Panc1 (cell line): Measurements from ENCODE around the gene UAP1. TPM values are rescaled to one million over a fixed set of nuclear protein-coding genes. Genes with fewer than 3 reads are reported as not detected.
"Not testable (repeated sequence)": the region's sequence is repeated elsewhere in the genome, so short reads cannot be mapped to it uniquely, and the experiment has no call there.

Experiments
- ATAC-seq: fragments of 200-7000 bp; cut with Tn5 transposase; 2 replicates; pipeline ENCODE4 v1.9.1; 2020; ENCODE audit warnings: mild to moderate bottlenecking, moderate library complexity
- BruUV-seq: library from RNA; stranded (reverse); fragments of 400-500 nt; replicated peaks from 2 replicates; lab custom pipeline; 2021; lab: Mats Ljungman, UMichigan
- CTCF ChIA-PET: fragments of 300-600 bp; sonication (Branson Sonifier 250); formaldehyde crosslinking; loops from one replicate; lab custom pipeline; 2022; ENCODE audit warnings: antibody characterized with exemption; lab: Charles Lee
- POLR2A ChIA-PET: fragments of 300-600 bp; sonication (Branson Sonifier 250); formaldehyde crosslinking; loops from one replicate; lab custom pipeline; 2022; ENCODE audit warnings: antibody characterized with exemption; lab: Charles Lee
- DNase-seq: peaks from one replicate; pipeline ENCODE4 v3.0.0-alpha.2; 2010; ENCODE audit warnings: low read depth, low spot score
- H3K27ac ChIP-seq: 2 replicates; pipeline ENCODE4 v1.5.1; 2011; ENCODE audit warnings: mild to moderate bottlenecking, low read length, inconsistent platforms
- H3K27me3 ChIP-seq: fragments of 200-500 bp; sonication (Bioruptor generic); 2 replicates; pipeline ENCODE4 v1.6.0; 2014; ENCODE audit warnings: low read length, inconsistent platforms; ENCODE audit not compliant: control insufficient read depth, insufficient read depth
- H3K36me3 ChIP-seq: fragments of 200-500 bp; sonication (Bioruptor generic); 2 replicates; pipeline ENCODE4 v1.5.1; 2014; ENCODE audit warnings: inconsistent platforms, mild to moderate bottlenecking, low read length, moderate library complexity; ENCODE audit not compliant: control insufficient read depth, insufficient read depth
- H3K4me1 ChIP-seq: 2 replicates; pipeline ENCODE4 v1.5.1; 2011; ENCODE audit warnings: inconsistent platforms, mild to moderate bottlenecking, low read length, moderate library complexity; ENCODE audit not compliant: control insufficient read depth, insufficient read depth
- H3K4me3 ChIP-seq, 2 experiments: 2 replicates each; pipeline ENCODE4 v1.5.1; 2011 to 2012; ENCODE audit warnings: low read depth in 2 of 2, low read length in 2 of 2, mild to moderate bottlenecking in 2 of 2, inconsistent platforms in 1 of 2, moderate library complexity in 1 of 2
- H3K9me3 ChIP-seq: fragments of 200-500 bp; sonication (Bioruptor generic); 2 replicates; pipeline ENCODE4 v1.5.1; 2014; ENCODE audit warnings: low read depth, mild to moderate bottlenecking, inconsistent platforms, low read length, moderate library complexity; ENCODE audit not compliant: control insufficient read depth, insufficient read depth
- CTCF ChIP-seq: fragments of 450-650 bp; IDR thresholded peaks from 2 replicates; pipeline ENCODE4 v1.5.1; 2017; ENCODE audit warnings: mild to moderate bottlenecking
- POLR2AphosphoS5 ChIP-seq: IDR thresholded peaks from 2 replicates; pipeline ENCODE4 v1.6.1; 2012; ENCODE audit warnings: mild to moderate bottlenecking, low read depth, low read length, moderate library complexity
- REST ChIP-seq, 2 experiments: IDR thresholded peaks; 2 replicates each; pipeline ENCODE4 v1.6.1; 2011 to 2012; ENCODE audit warnings: low read depth in 2 of 2, control low read depth in 1 of 2, low read length in 1 of 2, mild to moderate bottlenecking in 1 of 2, moderate library complexity in 1 of 2; ENCODE audit not compliant: insufficient read depth in 1 of 2
- SIN3A ChIP-seq: IDR thresholded peaks from 2 replicates; pipeline ENCODE4 v1.6.1; 2012; ENCODE audit warnings: low read depth, mild to moderate bottlenecking, low read length, moderate library complexity, borderline replicate concordance; ENCODE audit not compliant: insufficient read depth
- TCF7L2 ChIP-seq: IDR thresholded peaks from 2 replicates; pipeline ENCODE4 v1.6.1; 2011; ENCODE audit warnings: mild to moderate bottlenecking, low read depth, low read length, inconsistent platforms
- in situ Hi-C: cut with HindIII; loops from 2 replicates; pipeline ENCODE4 v1.10.0; 2016; ENCODE audit warnings: low sequenced_read_pairs, low pct_unique_long_range_greater_than_20kb
- intact Hi-C: fragments of 100-400 bp; cut with micrococcal nuclease; formaldehyde crosslinking; loops from one replicate; pipeline ENCODE4 v1.10.0; 2022; ENCODE audit not compliant: unreplicated experiment
- total RNA-seq: library from RNA; stranded (reverse); gene quantifications from one replicate; pipeline ENCODE4 v1.2.1, GENCODE V29; 2021; ENCODE audit not compliant: unreplicated experiment

UAP1 gene
- total RNA-seq, 1 experiment from 2014 or later, result 97.7 TPM

- CTCF ChIA-PET, result no interaction called here
Measured at GRCh38 chr1:162570718-162571117, 9.2 kb downstream of the UAP1 start.

GRCh38 chr1:162571121-162571520 lies 9.6 kb downstream of the UAP1 start:
- DNase-seq, in situ Hi-C loops, H3K27ac ChIP-seq, POLR2A ChIA-PET, BruUV-seq, H3K4me3 ChIP-seq, CTCF ChIA-PET, ATAC-seq, H3K4me1 ChIP-seq, H3K9me3 ChIP-seq, intact Hi-C loops, H3K27me3 ChIP-seq: not testable (repeated sequence)
- peaks cover 18% of the 10 kb centered on the region; the same call in 1 of the 2 replicates for H3K36me3 ChIP-seq

More at GRCh38 chr1:162570718-162571117, 9.2 kb downstream of the UAP1 start:
- no peaks in the 10 kb centered on the region for H3K27me3 ChIP-seq
- H3K27ac ChIP-seq, result no peak overlapping the region
- peaks cover 18% of the 10 kb centered on the region; the same call in 1 of the 2 replicates for H3K36me3 ChIP-seq
- peaks cover 10% of the 10 kb centered on the region for H3K4me1 ChIP-seq
- no peak for DNase-seq
- intact Hi-C loops, result no loop called here
- TF ChIP-seq TCF7L2 (no peak), CTCF (no peak), REST (IDR thresholded peaks at IDR 0.05; ENCODE audit: insufficient read depth in 1 of 2, low read depth in 2 of 2, low read length in 1 of 2) (no peak), SIN3A (no peak), POLR2AphosphoS5 (no peak)
- in situ Hi-C loops, result no loop called here
- no TSS peak for BruUV-seq
- POLR2A ChIA-PET, result interaction anchor here (0.7 kb wide), 1 partner anchor 832 kb away, joined by 3 read pairs; no protein-coding TSS in a partner anchor
- ATAC-seq, result no peak
- no peak overlapping the region for H3K4me3 ChIP-seq
- no peaks in the 10 kb centered on the region for H3K9me3 ChIP-seq

- POLR2A ChIA-PET, result no interaction called here
- in situ Hi-C loops, result no loop called here
- no peak for DNase-seq
Measured at GRCh38 chr1:162571696-162572095, 10.2 kb downstream of the UAP1 start.

More at GRCh38 chr1:162571696-162572095, 10.2 kb downstream of the UAP1 start:
- ATAC-seq, result no peak
- no TSS peak for BruUV-seq
- TF ChIP-seq CTCF, result no peak
- TF ChIP-seq POLR2AphosphoS5, result no peak
- no peak for TF ChIP-seq REST (IDR thresholded peaks at IDR 0.05; ENCODE audit: insufficient read depth in 1 of 2, low read depth in 2 of 2, low read length in 1 of 2)
- no peak for TF ChIP-seq SIN3A
- TF ChIP-seq TCF7L2, result no peak
- Histone ChIP-seq H3K9me3 (no peaks in the 10 kb centered on the region), H3K27ac (no peak overlapping the region), H3K4me1 (peaks cover 10% of the 10 kb centered on the region), H3K36me3 (peaks cover 18% of the 10 kb centered on the region; the same call in 1 of the 2 replicates), H3K27me3 (no peaks in the 10 kb centered on the region), H3K4me3 (no peak overlapping the region)
- intact Hi-C loops, result no loop called here
- CTCF ChIA-PET, result no interaction called here
